Measurements from ENCODE around the gene DNAJB5.

Gene DNAJB5

DNA sequence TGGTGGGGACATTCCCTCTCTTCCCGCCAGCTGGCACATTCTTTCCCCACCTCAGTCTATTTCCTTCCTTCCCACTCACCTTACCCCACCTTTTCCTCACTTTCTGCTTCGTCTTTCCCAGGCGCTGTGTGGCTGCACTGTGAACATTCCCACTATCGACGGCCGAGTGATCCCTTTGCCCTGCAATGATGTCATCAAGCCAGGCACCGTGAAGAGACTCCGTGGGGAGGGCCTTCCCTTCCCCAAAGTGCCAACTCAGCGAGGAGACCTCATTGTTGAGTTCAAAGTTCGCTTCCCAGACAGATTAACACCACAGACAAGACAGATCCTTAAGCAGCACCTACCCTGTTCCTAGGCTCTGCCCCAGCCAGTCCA is 7.3 kb downstream of the DNAJB5 start:
- H3K36me3 ChIP-seq (replicated peaks; ENCODE audit: low read depth, low read length), result peaks cover 26% of the 10 kb centered on the region
- no peaks in the 10 kb centered on the region for H4K20me1 ChIP-seq (ENCODE audit: insufficient read depth, low read length)
- no peak overlapping the region for H3K4me3 ChIP-seq (ENCODE audit: low read length)
- H3K4me2 ChIP-seq (ENCODE audit: low read length), result no peak overlapping the region
- H3K27me3 ChIP-seq (ENCODE audit: low read depth, low read length), result no peaks in the 10 kb centered on the region
- TF ChIP-seq, protein P1, sequence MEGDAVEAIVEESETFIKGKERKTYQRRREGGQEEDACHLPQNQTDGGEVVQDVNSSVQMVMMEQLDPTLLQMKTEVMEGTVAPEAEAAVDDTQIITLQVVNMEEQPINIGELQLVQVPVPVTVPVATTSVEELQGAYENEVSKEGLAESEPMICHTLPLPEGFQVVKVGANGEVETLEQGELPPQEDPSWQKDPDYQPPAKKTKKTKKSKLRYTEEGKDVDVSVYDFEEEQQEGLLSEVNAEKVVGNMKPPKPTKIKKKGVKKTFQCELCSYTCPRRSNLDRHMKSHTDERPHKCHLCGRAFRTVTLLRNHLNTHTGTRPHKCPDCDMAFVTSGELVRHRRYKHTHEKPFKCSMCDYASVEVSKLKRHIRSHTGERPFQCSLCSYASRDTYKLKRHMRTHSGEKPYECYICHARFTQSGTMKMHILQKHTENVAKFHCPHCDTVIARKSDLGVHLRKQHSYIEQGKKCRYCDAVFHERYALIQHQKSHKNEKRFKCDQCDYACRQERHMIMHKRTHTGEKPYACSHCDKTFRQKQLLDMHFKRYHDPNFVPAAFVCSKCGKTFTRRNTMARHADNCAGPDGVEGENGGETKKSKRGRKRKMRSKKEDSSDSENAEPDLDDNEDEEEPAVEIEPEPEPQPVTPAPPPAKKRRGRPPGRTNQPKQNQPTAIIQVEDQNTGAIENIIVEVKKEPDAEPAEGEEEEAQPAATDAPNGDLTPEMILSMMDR (IDR thresholded peaks at IDR 0.05; ENCODE audit: low read depth, low read length), result no peak
- no peak for TF ChIP-seq EZH2phosphoT487 (IDR thresholded peaks at IDR 0.05; ENCODE audit: low read depth)
- H3K27ac ChIP-seq (ENCODE audit: low read length), result no peak overlapping the region
- no peak overlapping the region for H3K9ac ChIP-seq (ENCODE audit: low read length)
- H2AFZ ChIP-seq (ENCODE audit: low read depth, low read length), result no peak overlapping the region
- H3K4me1 ChIP-seq (ENCODE audit: low read length), result peaks cover 48% of the 10 kb centered on the region
- H3K9me3 ChIP-seq (ENCODE audit: insufficient read depth, low read length), result no peaks in the 10 kb centered on the region
- H3K79me2 ChIP-seq (ENCODE audit: low read length), result 0 out of 2 replicates have a peak, but pooled peaks cover 4% of the 10 kb centered on the region

DNA sequence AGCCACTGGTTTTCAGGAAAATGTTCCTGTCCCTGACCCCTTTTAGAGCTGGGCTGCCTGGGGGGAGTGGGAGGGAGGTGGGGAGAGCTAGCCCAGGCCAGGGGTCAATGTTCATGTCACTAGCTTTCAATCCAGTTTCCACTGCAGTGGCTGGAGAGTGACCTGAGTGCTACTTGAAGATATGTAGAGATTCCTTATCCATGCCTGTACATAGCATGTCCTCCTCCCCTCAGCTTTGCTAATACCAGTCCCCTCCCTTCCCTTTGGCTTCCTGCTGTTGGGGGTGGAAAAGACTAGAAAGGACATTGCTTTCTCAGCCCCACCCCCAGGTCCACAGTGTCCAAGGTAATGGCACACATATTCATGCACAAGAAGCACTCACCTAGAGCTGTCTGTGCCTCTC is 7.8 kb downstream of the DNAJB5 start:
- 0 out of 2 replicates have a peak, but pooled peaks cover 4% of the 10 kb centered on the region for H3K79me2 ChIP-seq (ENCODE audit: low read length)
- no peaks in the 10 kb centered on the region for H3K9me3 ChIP-seq (ENCODE audit: insufficient read depth, low read length)
- H2AFZ ChIP-seq (ENCODE audit: low read depth, low read length), result no peak overlapping the region
- H3K4me2 ChIP-seq (ENCODE audit: low read length), result no peak overlapping the region
- no peak overlapping the region for H3K27ac ChIP-seq (ENCODE audit: low read length)
- no peak overlapping the region for H3K9ac ChIP-seq (ENCODE audit: low read length)
- no peak for TF ChIP-seq EZH2phosphoT487 (IDR thresholded peaks at IDR 0.05; ENCODE audit: low read depth)
- TF ChIP-seq, protein P1 (IDR thresholded peaks at IDR 0.05; ENCODE audit: low read depth, low read length), result no peak
- H3K27me3 ChIP-seq (ENCODE audit: low read depth, low read length), result no peaks in the 10 kb centered on the region
- peaks cover 44% of the 10 kb centered on the region for H3K4me1 ChIP-seq (ENCODE audit: low read length)
- H3K4me3 ChIP-seq (ENCODE audit: low read length), result no peak overlapping the region
- no peaks in the 10 kb centered on the region for H4K20me1 ChIP-seq (ENCODE audit: insufficient read depth, low read length)
- H3K36me3 ChIP-seq (replicated peaks; ENCODE audit: low read depth, low read length), result peaks cover 26% of the 10 kb centered on the region

DNA sequence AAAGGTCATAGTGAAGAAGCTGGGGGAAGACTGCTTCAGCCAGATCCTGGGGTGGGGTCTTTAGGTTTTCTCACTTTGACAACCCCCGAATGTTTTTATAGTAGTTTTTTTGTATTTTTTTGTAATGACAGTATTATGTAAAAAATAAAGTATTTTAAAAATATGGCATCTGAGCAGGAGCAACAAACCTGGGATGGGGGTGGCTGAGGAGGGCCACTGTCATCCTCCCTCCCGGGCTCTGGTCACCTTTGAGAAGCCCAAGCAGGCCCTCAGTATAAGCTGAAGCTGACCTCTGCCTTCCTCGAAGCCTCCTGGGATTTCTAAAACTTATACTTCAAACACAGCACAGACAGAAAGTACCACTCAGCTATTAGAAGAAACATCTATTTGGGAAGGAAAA is 8.7 kb downstream of the DNAJB5 start:
- Histone ChIP-seq H3K79me2 (ENCODE audit: low read length) (no peaks in the 10 kb centered on the region), H3K4me2 (ENCODE audit: low read length) (no peak overlapping the region), H3K27me3 (ENCODE audit: low read depth, low read length) (no peaks in the 10 kb centered on the region), H3K9ac (ENCODE audit: low read length) (no peak overlapping the region), H3K9me3 (ENCODE audit: insufficient read depth, low read length) (no peaks in the 10 kb centered on the region), H3K36me3 (replicated peaks; ENCODE audit: low read depth, low read length) (peaks cover 23% of the 10 kb centered on the region), H4K20me1 (ENCODE audit: insufficient read depth, low read length) (no peaks in the 10 kb centered on the region), H3K4me1 (ENCODE audit: low read length) (peaks cover 40% of the 10 kb centered on the region), H3K4me3 (ENCODE audit: low read length) (no peak overlapping the region), H2AFZ (ENCODE audit: low read depth, low read length) (no peak overlapping the region), H3K27ac (ENCODE audit: low read length) (no peak overlapping the region)
- TF ChIP-seq, protein P1 (IDR thresholded peaks at IDR 0.05; ENCODE audit: low read depth, low read length), result no peak
- TF ChIP-seq EZH2phosphoT487 (IDR thresholded peaks at IDR 0.05; ENCODE audit: low read depth), result no peak

DNA sequence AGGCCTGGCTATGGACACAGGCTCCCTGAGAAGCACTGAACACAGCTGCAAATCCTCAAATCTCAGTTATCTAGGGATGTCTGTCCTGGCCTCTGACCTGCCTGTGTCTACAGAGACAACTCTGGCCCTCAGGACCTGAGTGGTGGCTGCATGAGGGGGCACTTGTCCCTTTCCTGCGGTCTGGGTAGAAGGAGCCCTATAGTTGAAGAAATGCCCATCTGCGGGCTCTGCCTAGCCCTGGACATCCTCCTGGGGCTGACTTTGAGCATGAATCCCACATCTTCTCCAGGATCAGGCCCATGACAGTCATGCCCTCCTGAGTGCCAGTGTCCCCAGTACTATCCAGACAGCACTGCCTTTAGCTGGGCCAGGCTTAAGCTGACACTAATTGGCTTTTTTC is 10.0 kb downstream of the DNAJB5 start:
- Histone ChIP-seq H3K4me2 (ENCODE audit: low read length) (no peak overlapping the region), H3K27ac (ENCODE audit: low read length) (no peak overlapping the region), H3K4me3 (ENCODE audit: low read length) (no peak overlapping the region), H3K4me1 (ENCODE audit: low read length) (peaks cover 27% of the 10 kb centered on the region), H3K36me3 (replicated peaks; ENCODE audit: low read depth, low read length) (peaks cover 23% of the 10 kb centered on the region), H3K9me3 (ENCODE audit: insufficient read depth, low read length) (no peaks in the 10 kb centered on the region), H3K79me2 (ENCODE audit: low read length) (no peaks in the 10 kb centered on the region), H3K9ac (ENCODE audit: low read length) (no peak overlapping the region), H3K27me3 (ENCODE audit: low read depth, low read length) (no peaks in the 10 kb centered on the region), H4K20me1 (ENCODE audit: insufficient read depth, low read length) (no peaks in the 10 kb centered on the region), H2AFZ (ENCODE audit: low read depth, low read length) (no peak overlapping the region)
- no peak for TF ChIP-seq EZH2phosphoT487 (IDR thresholded peaks at IDR 0.05; ENCODE audit: low read depth)
- TF ChIP-seq, protein P1 (IDR thresholded peaks at IDR 0.05; ENCODE audit: low read depth, low read length), result no peak
